DMS79 (cell line): ENCODE measurements around the gene PARP14.
"Not testable (repeated sequence)": the region's sequence is repeated elsewhere in the genome, so short reads cannot be mapped to it uniquely, and the experiment has no call there.

Experiments used
- DNase-seq: peaks from one replicate; lab custom pipeline; 2025; lab: John Stamatoyannopoulos, UW

PARP14 gene

GRCh38 chr3:122679085-122679881, 1.4 kb upstream of the PARP14 start:
- peak; percentile 49 for DNase-seq

GRCh38 chr3:122679882-122680474, 661 bp upstream of the PARP14 start:
- DNase-seq: peak; percentile 41

GRCh38 chr3:122681284-122681973, 790 bp downstream of the PARP14 start:
- DNase-seq: no peak

- DNase-seq: no peak
Observed at GRCh38 chr3:122681974-122682409, 1.4 kb downstream of the PARP14 start.

- DNase-seq: not testable (repeated sequence)
Observed at GRCh38 chr3:122682778-122683411, 2.3 kb downstream of the PARP14 start.

- no peak for DNase-seq
Observed at GRCh38 chr3:122687298-122687697, 6.7 kb downstream of the PARP14 start.

GRCh38 chr3:122688996-122689395, 8.4 kb downstream of the PARP14 start:
- DNase-seq: no peak

GRCh38 chr3:122689587-122689986, 8.9 kb downstream of the PARP14 start:
- DNase-seq: no peak

- no peak for DNase-seq
Observed at GRCh38 chr3:122690096-122690495, 9.5 kb downstream of the PARP14 start.

- DNase-seq: no peak
Observed at GRCh38 chr3:122691195-122691594, 10.6 kb downstream of the PARP14 start.

GRCh38 chr3:122692674-122693073, 12.0 kb downstream of the PARP14 start:
- DNase-seq: no peak

- no peak for DNase-seq
Observed at GRCh38 chr3:122694966-122695365, 14.3 kb downstream of the PARP14 start.

GRCh38 chr3:122695927-122696561, 15.4 kb downstream of the PARP14 start:
- DNase-seq: no peak

GRCh38 chr3:122697952-122698620, 17.4 kb downstream of the PARP14 start:
- DNase-seq: no peak

- no peak for DNase-seq
Observed at GRCh38 chr3:122700193-122700592, 19.6 kb downstream of the PARP14 start.

GRCh38 chr3:122705379-122705778, 24.7 kb downstream of the PARP14 start:
- no peak for DNase-seq

- DNase-seq: not testable (repeated sequence)
Observed at GRCh38 chr3:122710616-122711251, 30.1 kb downstream of the PARP14 start.

- no peak for DNase-seq
Observed at GRCh38 chr3:122714273-122714672, 33.6 kb downstream of the PARP14 start.

- DNase-seq: no peak
Observed at GRCh38 chr3:122716667-122717066, 36.0 kb downstream of the PARP14 start.

GRCh38 chr3:122719273-122719921, 38.8 kb downstream of the PARP14 start:
- no peak for DNase-seq
